ENCODE measurements around the gene CCT8L2. TPM values are rescaled to one million over a fixed set of nuclear protein-coding genes. Genes with fewer than 3 reads are reported as not detected.
"Not testable (repeated sequence)": the region's sequence is repeated elsewhere in the genome, so short reads cannot be mapped to it uniquely, and the experiment has no call there.

The CCT8L2 gene, protein sequence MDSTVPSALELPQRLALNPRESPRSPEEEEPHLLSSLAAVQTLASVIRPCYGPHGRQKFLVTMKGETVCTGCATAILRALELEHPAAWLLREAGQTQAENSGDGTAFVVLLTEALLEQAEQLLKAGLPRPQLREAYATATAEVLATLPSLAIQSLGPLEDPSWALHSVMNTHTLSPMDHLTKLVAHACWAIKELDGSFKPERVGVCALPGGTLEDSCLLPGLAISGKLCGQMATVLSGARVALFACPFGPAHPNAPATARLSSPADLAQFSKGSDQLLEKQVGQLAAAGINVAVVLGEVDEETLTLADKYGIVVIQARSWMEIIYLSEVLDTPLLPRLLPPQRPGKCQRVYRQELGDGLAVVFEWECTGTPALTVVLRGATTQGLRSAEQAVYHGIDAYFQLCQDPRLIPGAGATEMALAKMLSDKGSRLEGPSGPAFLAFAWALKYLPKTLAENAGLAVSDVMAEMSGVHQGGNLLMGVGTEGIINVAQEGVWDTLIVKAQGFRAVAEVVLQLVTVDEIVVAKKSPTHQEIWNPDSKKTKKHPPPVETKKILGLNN
- total RNA-seq (2014; rRNA removed) (not detected in 2 replicates), Bru-seq, nascent RNA (not detected), BruChase-seq, experiment 1, labeled RNA remaining after a 6-hour chase (not detected), BruChase-seq, experiment 2, labeled RNA remaining after a 2-hour chase (not detected)
- long read RNA-seq = 0 reads

GRCh38 chr22:16592710-16593109 lies at the start of gene CCT8L2:
CCT8L2 (minus strand) TSS chr22:16592810; CDS start chr22:16592550, 260 bp downstream.
- H3K27me3 ChIP-seq (ENCODE audit: low read length); H3K36me3 ChIP-seq (ENCODE audit: low read depth, low read length); H2AFZ ChIP-seq (ENCODE audit: low read length); H3K4me3 ChIP-seq (ENCODE audit: low read length); BruUV-seq (replicated peaks); H3K79me2 ChIP-seq (ENCODE audit: low read length); ATAC-seq; H3K27ac ChIP-seq (ENCODE audit: low read length); H4K20me1 ChIP-seq (ENCODE audit: low read length); H3K9ac ChIP-seq (ENCODE audit: low read length); H3K9me3 ChIP-seq (ENCODE audit: low read length); H3K9me2 ChIP-seq (replicated peaks; ENCODE audit: low read length); intact Hi-C loops (cut with micrococcal nuclease); CTCF ChIA-PET; H3K4me2 ChIP-seq (ENCODE audit: low read length); H3K4me1 ChIP-seq (ENCODE audit: insufficient read depth, low read length); H3F3A ChIP-seq (ENCODE audit: low read length, unreplicated experiment); POLR2A ChIA-PET (ENCODE audit: unreplicated experiment); DNase-seq: not testable (repeated sequence)

GRCh38 chr22:16635442-16635841 lies 42.8 kb upstream of the CCT8L2 start:
- POLR2A ChIA-PET (ENCODE audit: unreplicated experiment); H3K9me3 ChIP-seq (ENCODE audit: low read length); H3K9me2 ChIP-seq (replicated peaks; ENCODE audit: low read length); H3K4me1 ChIP-seq (ENCODE audit: insufficient read depth, low read length); H3K4me3 ChIP-seq (ENCODE audit: low read length); H3K36me3 ChIP-seq (ENCODE audit: low read depth, low read length); H4K20me1 ChIP-seq (ENCODE audit: low read length); BruUV-seq (replicated peaks); H3K79me2 ChIP-seq (ENCODE audit: low read length); H3F3A ChIP-seq (ENCODE audit: low read length, unreplicated experiment); H2AFZ ChIP-seq (ENCODE audit: low read length); DNase-seq; ATAC-seq; CTCF ChIA-PET; H3K27me3 ChIP-seq (ENCODE audit: low read length); H3K27ac ChIP-seq (ENCODE audit: low read length); intact Hi-C loops (cut with micrococcal nuclease); H3K9ac ChIP-seq (ENCODE audit: low read length); H3K4me2 ChIP-seq (ENCODE audit: low read length): not testable (repeated sequence)

- H3K9me3 ChIP-seq (ENCODE audit: low read length); H2AFZ ChIP-seq (ENCODE audit: low read length); CTCF ChIA-PET; H3K36me3 ChIP-seq (ENCODE audit: low read depth, low read length); H3K27me3 ChIP-seq (ENCODE audit: low read length); H3F3A ChIP-seq (ENCODE audit: low read length, unreplicated experiment); DNase-seq; intact Hi-C loops (cut with micrococcal nuclease); H3K9me2 ChIP-seq (replicated peaks; ENCODE audit: low read length); BruUV-seq (replicated peaks); POLR2A ChIA-PET (ENCODE audit: unreplicated experiment); H3K4me1 ChIP-seq (ENCODE audit: insufficient read depth, low read length); H4K20me1 ChIP-seq (ENCODE audit: low read length); ATAC-seq; H3K4me3 ChIP-seq (ENCODE audit: low read length); H3K79me2 ChIP-seq (ENCODE audit: low read length); H3K9ac ChIP-seq (ENCODE audit: low read length); H3K4me2 ChIP-seq (ENCODE audit: low read length); H3K27ac ChIP-seq (ENCODE audit: low read length): not testable (repeated sequence)
These were observed 41.5 kb upstream of the CCT8L2 start for GRCh38 chr22:16634092-16634491.

DNA sequence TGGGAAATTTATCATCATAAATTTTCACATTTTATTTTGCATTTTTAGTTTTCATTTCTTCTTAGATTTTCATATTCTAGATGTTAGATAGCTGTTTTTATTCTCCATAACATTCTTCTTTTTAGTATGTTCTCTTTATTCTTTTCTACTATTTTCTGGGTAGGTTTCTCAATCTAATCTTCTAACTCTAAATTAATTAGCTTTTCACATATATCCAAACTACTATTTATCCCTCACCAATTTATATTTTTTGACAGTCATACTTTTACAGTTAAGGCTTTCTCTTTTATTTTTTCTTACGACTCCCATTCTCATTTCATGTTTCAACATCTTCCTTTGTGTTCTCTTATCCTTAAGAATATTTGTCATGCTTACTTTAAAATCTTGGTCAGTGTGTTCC lies 35.9 kb upstream of the CCT8L2 start:
- ATAC-seq; BruUV-seq (replicated peaks); H3K27ac ChIP-seq (ENCODE audit: low read length); DNase-seq; H4K20me1 ChIP-seq (ENCODE audit: low read length); H3K27me3 ChIP-seq (ENCODE audit: low read length); intact Hi-C loops (cut with micrococcal nuclease); H3K4me3 ChIP-seq (ENCODE audit: low read length); H3K9me3 ChIP-seq (ENCODE audit: low read length); H3K4me1 ChIP-seq (ENCODE audit: insufficient read depth, low read length); H3K9me2 ChIP-seq (replicated peaks; ENCODE audit: low read length); CTCF ChIA-PET; POLR2A ChIA-PET (ENCODE audit: unreplicated experiment); H3K9ac ChIP-seq (ENCODE audit: low read length); H2AFZ ChIP-seq (ENCODE audit: low read length); H3F3A ChIP-seq (ENCODE audit: low read length, unreplicated experiment); H3K79me2 ChIP-seq (ENCODE audit: low read length); H3K4me2 ChIP-seq (ENCODE audit: low read length); H3K36me3 ChIP-seq (ENCODE audit: low read depth, low read length): not testable (repeated sequence)

GRCh38 chr22:16625018-16625417 lies 32.4 kb upstream of the CCT8L2 start:
- H3K4me1 ChIP-seq (ENCODE audit: insufficient read depth, low read length); H3F3A ChIP-seq (ENCODE audit: low read length, unreplicated experiment); ATAC-seq; H3K27ac ChIP-seq (ENCODE audit: low read length); POLR2A ChIA-PET (ENCODE audit: unreplicated experiment); H3K9ac ChIP-seq (ENCODE audit: low read length); H3K4me2 ChIP-seq (ENCODE audit: low read length); H3K4me3 ChIP-seq (ENCODE audit: low read length); H3K27me3 ChIP-seq (ENCODE audit: low read length); H3K9me2 ChIP-seq (replicated peaks; ENCODE audit: low read length); intact Hi-C loops (cut with micrococcal nuclease); DNase-seq; H2AFZ ChIP-seq (ENCODE audit: low read length); CTCF ChIA-PET; H4K20me1 ChIP-seq (ENCODE audit: low read length); H3K79me2 ChIP-seq (ENCODE audit: low read length); H3K36me3 ChIP-seq (ENCODE audit: low read depth, low read length); H3K9me3 ChIP-seq (ENCODE audit: low read length); BruUV-seq (replicated peaks): not testable (repeated sequence)

- H3K36me3 ChIP-seq (ENCODE audit: low read depth, low read length); H3K9ac ChIP-seq (ENCODE audit: low read length); DNase-seq; H2AFZ ChIP-seq (ENCODE audit: low read length); H3K9me2 ChIP-seq (replicated peaks; ENCODE audit: low read length); H3K9me3 ChIP-seq (ENCODE audit: low read length); H3K4me2 ChIP-seq (ENCODE audit: low read length); intact Hi-C loops (cut with micrococcal nuclease); BruUV-seq (replicated peaks); H3K4me1 ChIP-seq (ENCODE audit: insufficient read depth, low read length); H3K27ac ChIP-seq (ENCODE audit: low read length); H3K27me3 ChIP-seq (ENCODE audit: low read length); H4K20me1 ChIP-seq (ENCODE audit: low read length); CTCF ChIA-PET; H3F3A ChIP-seq (ENCODE audit: low read length, unreplicated experiment); H3K4me3 ChIP-seq (ENCODE audit: low read length); ATAC-seq; POLR2A ChIA-PET (ENCODE audit: unreplicated experiment); H3K79me2 ChIP-seq (ENCODE audit: low read length): not testable (repeated sequence)
These were observed 31.0 kb upstream of the CCT8L2 start for GRCh38 chr22:16623595-16623994.

All from PC-3 (cell line).